DOHH2 (cell line): Measurements from ENCODE around the gene LRP2BP.
"Not testable (repeated sequence)": the region's sequence is repeated elsewhere in the genome, so short reads cannot be mapped to it uniquely, and the experiment has no call there.

ENCODE experiments used
- H3F3A ChIP-seq: fragments of 200-600 bp; sonication (generic), shearing (Covaris generic); 2 replicates; pipeline ENCODE4 v1.6.0; 2016; ENCODE audit warnings: antibody characterized with exemption, mild to moderate bottlenecking; ENCODE audit not compliant: control insufficient read depth, insufficient read depth
- H3K27ac ChIP-seq: fragments of 200-600 bp; sonication (generic); 2 replicates; pipeline ENCODE4 v1.5.1; 2014; ENCODE audit warnings: low read depth, mild to moderate bottlenecking, low read length, moderate library complexity
- H3K27me3 ChIP-seq: fragments of 200-600 bp; sonication (generic); 2 replicates; pipeline ENCODE4 v1.6.1; 2014; ENCODE audit warnings: mild to moderate bottlenecking, low read length, mixed read lengths; ENCODE audit not compliant: control insufficient read depth
- H3K36me3 ChIP-seq: fragments of 200-600 bp; sonication (generic); 2 replicates; pipeline ENCODE4 v1.6.1; 2014; ENCODE audit warnings: mild to moderate bottlenecking, low read length, moderate library complexity, mixed read lengths; ENCODE audit not compliant: control insufficient read depth
- H3K4me1 ChIP-seq: fragments of 200-600 bp; sonication (generic); 2 replicates; pipeline ENCODE4 v1.6.1; 2014; ENCODE audit warnings: mild to moderate bottlenecking, low read length, mixed read lengths; ENCODE audit not compliant: control insufficient read depth
- H3K4me2 ChIP-seq: fragments of 200-600 bp; sonication (generic); 2 replicates; pipeline ENCODE4 v1.6.0; 2014; ENCODE audit warnings: mild to moderate bottlenecking, low read length, moderate library complexity
- H3K4me3 ChIP-seq: fragments of 200-600 bp; sonication (generic); 2 replicates; pipeline ENCODE4 v1.5.1; 2014; ENCODE audit warnings: mild to moderate bottlenecking, low read length, mixed read lengths
- H3K79me2 ChIP-seq: fragments of 200-600 bp; sonication (generic); 2 replicates; pipeline ENCODE4 v1.6.1; 2014; ENCODE audit warnings: mild to moderate bottlenecking, low read length, mixed read lengths; ENCODE audit not compliant: control insufficient read depth
- H3K9me2 ChIP-seq: fragments of 200-600 bp; sonication (generic); replicated peaks from 2 replicates; pipeline ENCODE4 v1.6.1; 2014; ENCODE audit warnings: mild to moderate bottlenecking, low read length, mixed read lengths; ENCODE audit not compliant: control insufficient read depth
- H3K9me3 ChIP-seq: fragments of 200-600 bp; sonication (generic); 2 replicates; pipeline ENCODE4 v1.6.1; 2014; ENCODE audit warnings: antibody characterized with exemption, low read length, mixed read lengths; ENCODE audit not compliant: control insufficient read depth, insufficient read depth
- H4K20me1 ChIP-seq: fragments of 200-600 bp; sonication (generic); 2 replicates; pipeline ENCODE4 v1.6.0; 2014; ENCODE audit warnings: low read depth, mild to moderate bottlenecking, antibody characterized with exemption, low read length, moderate library complexity; ENCODE audit not compliant: control insufficient read depth, insufficient read depth
- CTCF ChIP-seq: fragments of 200-600 bp; sonication (generic); IDR thresholded peaks from one replicate; pipeline ENCODE4 v1.5.1; 2014; ENCODE audit warnings: antibody characterized with exemption, mild to moderate bottlenecking, low read depth, low read length; ENCODE audit not compliant: poor library complexity, severe bottlenecking
- EZH2phosphoT487 ChIP-seq: fragments of 200-600 bp; sonication (generic); IDR thresholded peaks from 2 replicates; pipeline ENCODE4 v1.6.1; 2017; ENCODE audit warnings: borderline replicate concordance, mild to moderate bottlenecking, antibody characterized with exemption, low read length, moderate library complexity, mixed read lengths

Gene LRP2BP

GRCh38 chr4:185369731-185370130 is 26.0 kb downstream of the LRP2BP start:
- TF ChIP-seq EZH2phosphoT487, result no peak
- TF ChIP-seq CTCF, result no peak
- Histone ChIP-seq H3K27ac (no peak overlapping the region), H4K20me1 (no peaks in the 10 kb centered on the region), H3F3A (no peaks in the 10 kb centered on the region), H3K79me2 (no peaks in the 10 kb centered on the region), H3K4me3 (no peak overlapping the region), H3K36me3 (peaks cover 27% of the 10 kb centered on the region), H3K9me3 (no peaks in the 10 kb centered on the region), H3K4me1 (no peaks in the 10 kb centered on the region), H3K27me3 (no peaks in the 10 kb centered on the region), H3K9me2 (no peaks in the 10 kb centered on the region), H3K4me2 (no peak overlapping the region)

- Histone ChIP-seq H3K79me2 (no peaks in the 10 kb centered on the region), H3K27ac (no peak overlapping the region), H3K9me3 (no peaks in the 10 kb centered on the region), H3K27me3 (no peaks in the 10 kb centered on the region), H3K4me1 (no peaks in the 10 kb centered on the region), H3K4me3 (no peak overlapping the region), H4K20me1 (no peaks in the 10 kb centered on the region), H3K36me3 (peaks cover 27% of the 10 kb centered on the region), H3K9me2 (no peaks in the 10 kb centered on the region), H3F3A (no peaks in the 10 kb centered on the region), H3K4me2 (no peak overlapping the region)
- TF ChIP-seq EZH2phosphoT487 (no peak), CTCF (no peak)
These were observed 30.8 kb downstream of the LRP2BP start for GRCh38 chr4:185364886-185365285.

GRCh38 chr4:185363251-185363650 is 32.5 kb downstream of the LRP2BP start:
- H3K79me2 ChIP-seq, result no peaks in the 10 kb centered on the region
- H3K9me2 ChIP-seq, result no peaks in the 10 kb centered on the region
- peaks cover 33% of the 10 kb centered on the region for H3K36me3 ChIP-seq
- TF ChIP-seq EZH2phosphoT487 (no peak), CTCF (no peak)
- H3K4me3 ChIP-seq, result no peak overlapping the region
- no peaks in the 10 kb centered on the region for H3F3A ChIP-seq
- H3K27ac ChIP-seq, result no peak overlapping the region
- no peaks in the 10 kb centered on the region for H3K9me3 ChIP-seq
- H4K20me1 ChIP-seq, result no peaks in the 10 kb centered on the region
- H3K4me1 ChIP-seq, result no peaks in the 10 kb centered on the region
- no peak overlapping the region for H3K4me2 ChIP-seq
- H3K27me3 ChIP-seq, result no peaks in the 10 kb centered on the region

- not testable (repeated sequence) for H3K27ac ChIP-seq
These were observed 33.2 kb downstream of the LRP2BP start for GRCh38 chr4:185362570-185362969.

More at GRCh38 chr4:185362570-185362969, 33.2 kb downstream of the LRP2BP start:
- not testable (repeated sequence) for H3K27me3 ChIP-seq, H3K9me2 ChIP-seq, H3K79me2 ChIP-seq, H3K4me1 ChIP-seq, H3K4me2 ChIP-seq, H3K9me3 ChIP-seq, H4K20me1 ChIP-seq, H3K4me3 ChIP-seq, H3F3A ChIP-seq
- peaks cover 39% of the 10 kb centered on the region for H3K36me3 ChIP-seq
